ENCODE measurements around the gene PRPF40B. TPM values are rescaled to one million over a fixed set of nuclear protein-coding genes. Genes with fewer than 3 reads are reported as not detected.

Gene PRPF40B
- total and polyA plus RNA-seq, 2 experiments from 2014 or later: 11.1 to 30.1 TPM

GRCh38 chr12:49633703-49634345 lies 10.5 kb downstream of the PRPF40B start:
- Histone ChIP-seq H3K36me3 (replicated peaks; ENCODE audit: insufficient read depth, low read depth) (no peaks in the 10 kb centered on the region), H3K27ac (no peak overlapping the region), H3K27me3 (no peaks in the 10 kb centered on the region), H3K4me3 (no peak overlapping the region), H3K9me3 (ENCODE audit: low read depth) (no peaks in the 10 kb centered on the region), H3K4me2 (no peak overlapping the region), H3K79me2 (no peaks in the 10 kb centered on the region), H2AFZ (no peak overlapping the region), H4K20me1 (ENCODE audit: insufficient read depth, poor library complexity, severe bottlenecking) (no peaks in the 10 kb centered on the region), H3K4me1 (ENCODE audit: insufficient read depth) (peaks cover 4% of the 10 kb centered on the region), H3K9me2 (replicated peaks; ENCODE audit: insufficient read depth) (no peaks in the 10 kb centered on the region)
- no peak for TF ChIP-seq EZH2 (IDR thresholded peaks at IDR 0.05; ENCODE audit: borderline replicate concordance)
- no peak for TF ChIP-seq CTCF (IDR thresholded peaks at IDR 0.05; ENCODE audit: poor library complexity)
- TF ChIP-seq EZH2phosphoT487 (IDR thresholded peaks at IDR 0.05; ENCODE audit: low read depth, severe bottlenecking, unreplicated experiment): no peak
- no peak for DNase-seq (ENCODE audit: low spot score)
- 89% methylated on average over 2 of the region's 2 CpGs for WGBS (ENCODE audit: low lambda C conversion rate, missing lambda C conversion rate)

GRCh38 chr12:49635036-49635435 lies 11.7 kb downstream of the PRPF40B start:
- H4K20me1 ChIP-seq (ENCODE audit: insufficient read depth, poor library complexity, severe bottlenecking): no peaks in the 10 kb centered on the region
- DNase-seq (ENCODE audit: low spot score): no peak
- no peak overlapping the region for H3K27ac ChIP-seq
- no peaks in the 10 kb centered on the region for H3K36me3 ChIP-seq (replicated peaks; ENCODE audit: insufficient read depth, low read depth)
- no peak overlapping the region for H2AFZ ChIP-seq
- peaks cover 4% of the 10 kb centered on the region for H3K4me1 ChIP-seq (ENCODE audit: insufficient read depth)
- 93% methylated on average over 9 of the region's 9 CpGs for WGBS (ENCODE audit: low lambda C conversion rate, missing lambda C conversion rate)
- H3K9me3 ChIP-seq (ENCODE audit: low read depth): no peaks in the 10 kb centered on the region
- TF ChIP-seq EZH2 (IDR thresholded peaks at IDR 0.05; ENCODE audit: borderline replicate concordance) (no peak), CTCF (IDR thresholded peaks at IDR 0.05; ENCODE audit: poor library complexity) (no peak), EZH2phosphoT487 (IDR thresholded peaks at IDR 0.05; ENCODE audit: low read depth, severe bottlenecking, unreplicated experiment) (no peak)
- no peak overlapping the region for H3K4me2 ChIP-seq
- no peaks in the 10 kb centered on the region for H3K27me3 ChIP-seq
- no peak overlapping the region for H3K4me3 ChIP-seq
- H3K9me2 ChIP-seq (replicated peaks; ENCODE audit: insufficient read depth): no peaks in the 10 kb centered on the region
- H3K79me2 ChIP-seq: no peaks in the 10 kb centered on the region

- 98% methylated on average over 4 of the region's 4 CpGs for WGBS (ENCODE audit: low lambda C conversion rate, missing lambda C conversion rate)
- H3K9me2 ChIP-seq (replicated peaks; ENCODE audit: insufficient read depth): no peaks in the 10 kb centered on the region
- H3K27ac ChIP-seq: no peak overlapping the region
- H3K79me2 ChIP-seq: no peaks in the 10 kb centered on the region
- no peak overlapping the region for H2AFZ ChIP-seq
- H4K20me1 ChIP-seq (ENCODE audit: insufficient read depth, poor library complexity, severe bottlenecking): no peaks in the 10 kb centered on the region
- no peaks in the 10 kb centered on the region for H3K27me3 ChIP-seq
- peaks cover 4% of the 10 kb centered on the region for H3K4me1 ChIP-seq (ENCODE audit: insufficient read depth)
- TF ChIP-seq EZH2 (IDR thresholded peaks at IDR 0.05; ENCODE audit: borderline replicate concordance): no peak
- no peak for TF ChIP-seq CTCF (IDR thresholded peaks at IDR 0.05; ENCODE audit: poor library complexity)
- H3K36me3 ChIP-seq (replicated peaks; ENCODE audit: insufficient read depth, low read depth): no peaks in the 10 kb centered on the region
- no peak for DNase-seq (ENCODE audit: low spot score)
- H3K4me2 ChIP-seq: no peak overlapping the region
- H3K9me3 ChIP-seq (ENCODE audit: low read depth): no peaks in the 10 kb centered on the region
- H3K4me3 ChIP-seq: no peak overlapping the region
These were observed 12.3 kb downstream of the PRPF40B start for GRCh38 chr12:49635656-49636055.
